SKM-1 (cell line): Measurements from ENCODE around the gene UBE3B.
"Not testable (repeated sequence)": the region's sequence is repeated elsewhere in the genome, so short reads cannot be mapped to it uniquely, and the experiment has no call there.

Experiments
- DNase-seq: peaks from one replicate; lab custom pipeline; 2025; ENCODE audit not compliant: unreplicated experiment; lab: John Stamatoyannopoulos, UW

The UBE3B gene, protein sequence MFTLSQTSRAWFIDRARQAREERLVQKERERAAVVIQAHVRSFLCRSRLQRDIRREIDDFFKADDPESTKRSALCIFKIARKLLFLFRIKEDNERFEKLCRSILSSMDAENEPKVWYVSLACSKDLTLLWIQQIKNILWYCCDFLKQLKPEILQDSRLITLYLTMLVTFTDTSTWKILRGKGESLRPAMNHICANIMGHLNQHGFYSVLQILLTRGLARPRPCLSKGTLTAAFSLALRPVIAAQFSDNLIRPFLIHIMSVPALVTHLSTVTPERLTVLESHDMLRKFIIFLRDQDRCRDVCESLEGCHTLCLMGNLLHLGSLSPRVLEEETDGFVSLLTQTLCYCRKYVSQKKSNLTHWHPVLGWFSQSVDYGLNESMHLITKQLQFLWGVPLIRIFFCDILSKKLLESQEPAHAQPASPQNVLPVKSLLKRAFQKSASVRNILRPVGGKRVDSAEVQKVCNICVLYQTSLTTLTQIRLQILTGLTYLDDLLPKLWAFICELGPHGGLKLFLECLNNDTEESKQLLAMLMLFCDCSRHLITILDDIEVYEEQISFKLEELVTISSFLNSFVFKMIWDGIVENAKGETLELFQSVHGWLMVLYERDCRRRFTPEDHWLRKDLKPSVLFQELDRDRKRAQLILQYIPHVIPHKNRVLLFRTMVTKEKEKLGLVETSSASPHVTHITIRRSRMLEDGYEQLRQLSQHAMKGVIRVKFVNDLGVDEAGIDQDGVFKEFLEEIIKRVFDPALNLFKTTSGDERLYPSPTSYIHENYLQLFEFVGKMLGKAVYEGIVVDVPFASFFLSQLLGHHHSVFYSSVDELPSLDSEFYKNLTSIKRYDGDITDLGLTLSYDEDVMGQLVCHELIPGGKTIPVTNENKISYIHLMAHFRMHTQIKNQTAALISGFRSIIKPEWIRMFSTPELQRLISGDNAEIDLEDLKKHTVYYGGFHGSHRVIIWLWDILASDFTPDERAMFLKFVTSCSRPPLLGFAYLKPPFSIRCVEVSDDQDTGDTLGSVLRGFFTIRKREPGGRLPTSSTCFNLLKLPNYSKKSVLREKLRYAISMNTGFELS

DNA sequence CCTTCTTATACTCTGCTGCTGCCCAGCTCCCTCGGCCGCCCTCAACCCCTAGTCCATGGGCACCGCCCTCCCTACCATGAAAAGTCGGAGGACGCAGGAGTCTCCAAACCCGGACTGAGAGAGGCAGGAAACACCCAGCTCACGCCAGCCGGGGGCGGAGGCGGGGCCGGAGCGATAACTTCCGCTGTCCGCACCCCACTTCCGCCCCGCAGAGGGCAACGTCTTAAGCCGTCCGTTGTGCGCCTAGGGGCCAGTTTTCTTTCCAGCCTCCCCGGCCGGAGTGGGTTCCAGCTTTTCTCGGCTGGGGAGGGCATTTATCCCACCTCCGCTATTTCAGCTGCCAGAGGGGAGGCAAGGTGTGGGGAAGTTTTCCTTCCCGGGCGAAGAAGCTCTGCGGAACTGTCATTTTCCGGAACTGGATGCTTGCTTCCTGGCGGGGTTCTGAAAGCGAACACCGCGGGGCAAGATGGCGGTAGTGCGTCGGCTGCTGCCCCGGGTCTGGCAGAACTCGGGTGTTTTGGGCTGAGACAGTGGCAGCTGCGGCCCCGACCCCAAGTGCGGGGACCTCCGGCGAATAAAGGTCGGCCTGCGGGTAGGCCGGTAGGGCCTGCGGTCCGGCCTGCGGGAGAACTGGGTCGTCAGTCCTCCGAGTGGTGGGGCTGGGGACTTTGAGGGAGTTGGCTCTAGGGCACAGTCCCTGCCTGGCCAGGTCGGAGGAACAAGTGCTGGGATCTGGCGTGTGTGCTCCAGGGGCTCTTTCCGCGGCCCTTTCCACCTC, at the start of gene UBE3B, which contains the start of gene KCTD10:
Gene UBE3B, plus strand, starts transcription at position 450 of the 778 bp plus-strand sequence. CDS start 5,918 bp downstream, outside the sequence.
Gene KCTD10, minus strand, starts transcription at position 116 of the 778 bp plus-strand sequence. Its CDS starts 38 bp downstream, at position 78.
- peak; percentile 15 for DNase-seq

DNA sequence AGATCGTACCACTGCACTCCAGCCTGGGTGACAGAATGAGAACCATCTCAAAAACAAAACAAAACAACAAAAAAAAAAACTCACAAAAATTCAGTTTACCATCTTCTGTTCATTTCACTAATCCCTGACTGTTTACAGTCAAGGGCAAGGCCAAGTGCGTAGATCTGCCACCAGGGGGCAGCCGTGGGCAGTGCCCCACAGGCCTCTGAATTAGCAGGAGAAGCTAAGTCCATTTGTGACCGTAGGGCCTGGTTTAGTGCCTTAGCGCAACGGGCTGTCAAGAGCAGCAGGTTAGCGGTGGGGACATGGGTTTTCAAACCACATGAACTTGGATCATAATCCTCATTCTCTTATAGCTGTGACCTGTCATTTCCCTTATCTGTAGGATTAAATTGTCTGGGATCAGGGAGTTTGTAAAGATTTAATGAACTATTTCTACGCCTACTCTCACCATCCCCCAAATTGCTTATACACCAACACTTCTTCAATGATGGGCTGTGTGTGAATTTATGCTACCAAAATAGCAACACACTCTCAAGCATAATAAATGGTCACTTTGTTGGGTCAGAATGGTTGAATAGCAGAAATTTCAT, 49.3 kb upstream of the UBE3B start:
- DNase-seq: peak; percentile 12

GRCh38 chr12:109428804-109429203, 48.6 kb upstream of the UBE3B start:
- DNase-seq: not testable (repeated sequence)

DNA sequence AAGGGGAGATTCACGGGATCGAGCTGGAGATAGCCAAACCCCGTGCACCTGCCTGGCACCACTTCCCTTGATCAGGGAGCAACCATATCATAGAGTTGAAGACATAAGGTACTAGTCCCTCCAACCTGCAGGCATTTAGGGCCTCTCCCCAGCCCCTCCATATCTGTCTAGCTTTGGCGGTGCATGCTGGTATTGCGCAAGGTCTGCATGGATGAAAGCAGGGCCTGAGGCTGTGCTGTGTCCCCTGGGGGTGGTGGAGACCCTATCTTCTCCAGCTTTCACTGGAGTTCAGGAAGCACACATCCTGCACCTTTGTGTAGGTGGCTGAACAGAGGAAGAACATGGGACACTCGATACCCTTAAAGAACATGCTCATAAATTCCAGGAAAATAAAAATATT, 47.2 kb upstream of the UBE3B start:
- DNase-seq: no peak

- no peak for DNase-seq
Measured at GRCh38 chr12:109432431-109432830, 45.0 kb upstream of the UBE3B start.

DNA sequence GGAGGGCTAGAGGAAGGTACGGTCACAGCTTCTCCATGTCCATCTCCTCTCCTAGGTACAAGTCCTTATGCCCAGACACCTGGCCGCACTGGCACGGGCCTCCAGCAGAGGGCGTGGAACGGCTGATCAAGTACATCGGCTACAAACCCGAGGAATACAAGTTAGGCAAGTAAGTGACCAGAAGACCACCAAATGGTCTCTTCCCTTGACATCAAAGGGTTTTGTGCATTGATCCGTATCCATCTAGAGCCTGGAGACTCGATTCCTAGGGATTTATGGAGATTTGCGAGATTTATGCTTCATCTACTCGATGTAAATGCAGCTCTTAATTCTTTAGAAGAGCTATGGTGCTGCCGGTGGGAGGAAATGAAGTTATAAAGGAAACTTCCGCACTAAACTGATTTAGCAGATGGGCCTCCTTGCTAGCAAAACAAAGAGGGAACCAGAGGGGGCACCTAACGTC, 44.6 kb upstream of the UBE3B start:
- DNase-seq: no peak

DNA sequence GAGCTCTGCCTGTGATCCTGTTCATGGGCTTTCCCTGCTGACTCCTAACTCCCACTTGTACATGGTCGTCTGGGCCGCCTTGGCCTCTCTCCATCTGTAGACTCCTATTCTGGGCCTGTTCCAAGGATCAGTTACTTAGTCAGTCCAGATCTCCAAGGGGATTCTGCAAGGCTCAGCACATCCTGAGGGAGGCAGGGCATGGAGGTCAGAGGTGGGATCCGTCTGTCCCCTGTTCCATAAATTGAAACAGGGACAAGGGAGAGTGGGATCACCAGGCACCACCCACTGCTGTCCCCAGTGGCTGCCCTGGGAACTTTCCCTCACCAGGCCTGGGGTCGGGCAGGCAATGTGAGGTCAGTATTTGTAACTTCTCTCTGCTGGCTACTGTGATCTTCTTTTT, 43.8 kb upstream of the UBE3B start:
- DNase-seq: no peak

GRCh38 chr12:109434582-109434981, 42.9 kb upstream of the UBE3B start:
- DNase-seq: no peak

DNA sequence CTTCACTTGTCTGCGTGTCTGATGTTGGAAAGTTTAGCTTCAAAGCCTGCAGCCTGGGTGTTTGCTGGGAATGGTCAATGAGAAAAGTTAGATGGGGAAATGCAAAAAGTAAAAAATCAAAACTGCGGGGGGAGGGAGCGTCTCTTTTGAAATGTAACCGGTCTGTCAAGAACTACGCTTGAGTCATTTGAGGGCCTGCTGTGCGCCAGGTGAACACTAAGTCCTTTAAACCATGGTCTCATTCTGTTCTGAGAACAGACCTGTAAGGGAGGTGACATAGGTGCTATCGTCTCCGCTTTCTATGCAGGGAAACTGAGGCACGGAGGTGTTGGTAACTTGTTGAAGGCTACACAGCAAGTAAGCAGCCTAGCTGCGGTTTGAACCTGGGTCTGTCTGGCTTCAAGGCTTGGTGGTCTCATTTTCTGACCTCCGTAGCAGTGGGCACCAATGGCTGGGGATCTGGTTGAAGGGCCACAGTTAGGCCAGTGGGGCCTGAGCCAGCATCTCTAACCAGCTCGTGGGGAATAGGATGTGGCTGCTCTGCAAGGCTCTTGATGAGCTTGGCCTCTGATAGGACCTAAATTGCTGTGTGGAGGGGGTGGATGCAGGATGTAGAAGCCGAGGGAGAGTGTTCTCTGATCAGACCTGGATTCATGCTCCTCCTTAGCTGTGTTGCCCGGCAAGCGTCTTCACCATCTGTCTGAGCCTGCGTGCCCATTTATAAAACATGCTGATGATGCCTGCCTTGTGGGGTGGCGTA, 41.8 kb upstream of the UBE3B start:
- no peak for DNase-seq

- no peak for DNase-seq
Measured at GRCh38 chr12:109436188-109436560, 41.3 kb upstream of the UBE3B start.

- DNase-seq: no peak
Measured at GRCh38 chr12:109439181-109439580, 38.3 kb upstream of the UBE3B start.

DNA sequence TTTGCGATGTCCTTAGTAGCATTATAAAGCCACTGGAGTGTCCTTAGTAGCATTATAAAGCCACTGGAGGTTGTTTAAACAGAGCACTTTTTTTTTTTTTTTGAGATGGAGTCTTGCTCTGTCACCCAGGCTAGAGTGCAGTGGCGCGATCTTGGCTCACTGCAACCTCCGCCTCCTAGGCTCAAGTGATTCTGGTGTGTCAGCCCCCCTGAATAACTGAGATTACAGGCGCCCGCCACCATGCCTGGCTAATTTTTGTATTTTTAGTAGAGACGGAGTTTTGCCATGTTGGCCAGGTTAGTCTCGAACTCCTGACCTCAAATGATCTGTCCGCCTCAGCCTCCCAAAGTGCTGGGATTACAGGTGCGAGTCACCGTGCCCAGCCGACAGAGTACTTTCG, 37.5 kb upstream of the UBE3B start:
- not testable (repeated sequence) for DNase-seq

DNA sequence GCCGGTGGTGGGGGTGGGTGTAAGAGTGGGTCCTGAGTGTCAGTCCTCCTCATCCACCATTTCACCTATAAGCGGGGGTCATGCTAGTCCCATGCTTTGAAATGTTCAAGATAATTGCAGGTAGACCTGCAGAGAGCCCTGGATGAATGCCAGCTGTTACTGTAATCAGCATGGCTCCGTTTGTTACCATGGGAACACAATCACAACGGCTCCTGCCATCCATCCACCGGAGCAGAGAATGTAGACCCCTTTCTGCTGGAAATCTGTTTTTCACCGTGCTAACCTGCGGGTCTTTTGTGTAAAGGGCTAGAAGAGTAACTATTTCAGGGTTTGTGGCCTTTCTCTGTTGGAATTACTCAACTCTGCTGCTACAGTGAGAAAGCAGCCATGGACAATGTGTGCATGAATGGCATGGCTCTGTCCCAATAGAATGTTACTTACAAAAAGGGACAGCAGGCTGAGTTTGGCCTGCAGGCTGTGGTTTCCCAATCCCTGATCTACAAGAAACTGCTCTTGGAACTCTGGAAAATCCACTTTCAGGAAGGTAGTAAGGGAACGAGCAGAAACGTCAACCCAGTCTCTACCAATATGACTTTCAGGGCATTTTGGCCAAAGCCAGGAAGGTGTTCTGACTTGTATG, 36.5 kb upstream of the UBE3B start:
- DNase-seq: no peak

DNA sequence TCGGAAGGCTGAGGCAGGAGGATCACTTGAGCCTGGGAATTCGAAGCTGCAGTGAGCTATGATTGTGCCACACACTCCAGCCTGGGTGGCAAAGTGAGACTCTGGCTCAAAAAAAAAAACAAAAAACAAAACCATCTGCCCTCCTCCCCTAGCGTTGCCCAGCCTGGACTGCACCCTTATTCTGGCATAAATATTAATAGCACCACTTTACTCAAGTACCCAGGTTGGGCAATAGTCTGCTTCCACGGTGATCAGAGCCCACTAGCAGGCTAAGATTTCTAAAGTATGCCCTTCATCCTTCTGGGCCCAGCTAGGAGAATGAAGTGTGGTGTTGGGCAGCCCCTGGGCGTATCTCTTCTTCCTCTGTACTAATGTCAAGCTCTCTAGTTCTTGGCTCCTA, 33.6 kb upstream of the UBE3B start:
- DNase-seq: no peak

DNA sequence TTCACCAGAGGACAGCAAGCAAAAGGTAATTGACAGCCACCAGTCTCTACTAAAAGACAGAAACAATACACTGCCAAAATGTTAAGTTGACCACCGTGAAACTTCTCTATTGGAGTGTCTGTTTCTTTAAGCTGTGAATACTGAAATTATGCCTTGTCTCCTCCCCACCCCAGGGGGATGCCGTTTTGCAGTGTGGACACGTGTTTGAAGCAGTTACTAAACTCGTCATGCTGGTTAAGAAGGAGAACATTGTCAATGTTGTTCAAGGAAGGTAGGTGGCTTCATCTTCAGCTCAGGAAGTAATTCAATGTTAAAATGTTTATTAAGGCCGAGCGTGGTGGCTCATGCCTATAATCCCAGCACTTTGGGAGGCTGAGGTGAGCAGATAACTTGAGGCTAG, 33.2 kb upstream of the UBE3B start:
- DNase-seq: no peak

GRCh38 chr12:109445191-109445609, 32.2 kb upstream of the UBE3B start:
- DNase-seq: no peak

DNA sequence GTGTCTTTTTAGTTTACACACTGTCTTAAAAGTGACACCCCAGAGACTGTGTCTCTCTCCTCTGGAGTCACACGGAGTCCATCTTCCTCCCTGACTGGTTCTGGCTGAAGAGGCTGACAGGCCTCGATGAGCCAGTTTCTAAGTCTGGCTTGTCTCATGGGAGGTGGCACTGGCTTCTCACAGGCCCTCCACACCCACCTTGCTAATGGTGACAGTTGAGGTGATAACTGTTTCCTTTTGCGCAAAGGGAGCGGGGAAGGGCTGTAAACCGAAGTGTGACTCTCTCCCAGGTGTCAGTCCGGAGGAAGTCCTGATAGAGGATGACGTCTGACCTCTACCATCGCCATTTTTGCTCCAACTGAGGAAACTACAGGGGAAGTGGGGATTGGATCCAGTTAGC, 30.6 kb upstream of the UBE3B start:
- DNase-seq: no peak

GRCh38 chr12:109447482-109447881, 30.0 kb upstream of the UBE3B start:
- no peak for DNase-seq

DNA sequence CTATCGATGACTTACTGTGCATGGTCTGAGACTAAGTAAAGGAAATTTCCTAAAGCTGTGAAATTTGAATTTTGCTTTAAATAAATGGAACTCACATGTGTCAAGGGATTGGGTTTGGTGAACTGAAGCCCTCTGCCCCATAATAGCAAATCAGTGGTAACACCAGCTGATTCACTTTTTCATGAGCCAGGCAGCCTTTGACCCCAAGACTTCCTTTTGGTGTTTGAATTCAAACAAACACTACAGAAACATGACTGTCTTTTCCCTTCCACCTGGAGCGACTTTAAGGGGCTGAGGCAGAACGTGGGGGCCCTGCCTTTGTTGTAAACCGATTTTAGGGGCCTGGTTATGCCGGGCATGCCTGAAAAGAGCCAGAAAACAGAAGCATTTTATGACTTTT, 29.2 kb upstream of the UBE3B start:
- DNase-seq: no peak
